HG03280 (cell line): ENCODE data around the gene CAPN1.
"Not testable (repeated sequence)": the region's sequence is repeated elsewhere in the genome, so short reads cannot be mapped to it uniquely, and the experiment has no call there.

ENCODE experiments used
- ATAC-seq: cut with Tn5 transposase; IDR thresholded peaks from one replicate; pipeline ENCODE4 v1.9.1; 2021; ENCODE audit warnings: mild to moderate bottlenecking, moderate library complexity; ENCODE audit not compliant: unreplicated experiment

CAPN1 gene

GRCh38 chr11:65181569-65182257 is at the start of gene CAPN1:
CAPN1 (plus strand) TSS chr11:65181928; CDS start chr11:65182702, 774 bp downstream.
- peak; percentile 41 for ATAC-seq

- ATAC-seq: no peak
Measured at GRCh38 chr11:65132238-65132987, 49.3 kb upstream of the CAPN1 start.

GRCh38 chr11:65132988-65133700 is 48.6 kb upstream of the CAPN1 start:
- ATAC-seq: no peak

GRCh38 chr11:65133724-65134123 is 48.0 kb upstream of the CAPN1 start:
- ATAC-seq: no peak

DNA sequence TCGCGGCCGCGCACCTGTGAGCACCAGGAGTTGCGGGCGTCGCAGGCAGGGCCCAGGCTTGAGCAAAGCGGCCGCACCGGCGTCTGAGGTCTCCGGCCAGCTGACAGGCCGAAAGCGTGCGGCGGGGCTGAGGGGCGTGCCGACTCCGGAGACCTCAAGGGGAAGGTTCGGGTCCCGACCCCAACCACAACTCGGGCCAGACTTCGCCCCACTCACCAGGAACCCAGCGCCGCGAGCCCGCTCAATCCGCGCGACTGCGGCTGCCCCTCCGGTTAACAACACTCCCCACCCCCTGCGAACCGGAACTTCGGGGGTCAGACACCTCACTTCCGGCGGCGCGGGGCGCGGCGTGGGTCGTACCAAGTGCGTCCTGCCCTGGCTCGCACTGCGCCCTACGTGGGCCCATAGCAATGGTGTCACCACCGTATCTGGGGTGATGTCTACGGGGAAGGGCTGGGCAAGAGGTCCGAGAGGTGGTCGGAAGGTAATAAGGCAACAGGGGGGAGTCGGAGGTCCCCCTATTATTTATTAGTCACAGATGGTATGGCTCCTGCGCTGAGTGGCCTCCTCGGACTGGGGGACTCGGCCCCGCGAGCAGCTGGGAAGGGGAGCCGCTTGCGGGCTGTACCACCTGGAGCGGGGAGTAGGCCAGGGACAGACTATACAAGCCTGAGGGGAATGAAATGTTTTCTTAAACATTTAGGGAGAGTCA is 47.3 kb upstream of the CAPN1 start, which contains the start of gene SYVN1:
Gene SYVN1 (minus strand): TSS at position 280 of the 712 bp plus-strand sequence. CDS start 918 bp downstream, outside the sequence.
- peak; percentile 63 for ATAC-seq

DNA sequence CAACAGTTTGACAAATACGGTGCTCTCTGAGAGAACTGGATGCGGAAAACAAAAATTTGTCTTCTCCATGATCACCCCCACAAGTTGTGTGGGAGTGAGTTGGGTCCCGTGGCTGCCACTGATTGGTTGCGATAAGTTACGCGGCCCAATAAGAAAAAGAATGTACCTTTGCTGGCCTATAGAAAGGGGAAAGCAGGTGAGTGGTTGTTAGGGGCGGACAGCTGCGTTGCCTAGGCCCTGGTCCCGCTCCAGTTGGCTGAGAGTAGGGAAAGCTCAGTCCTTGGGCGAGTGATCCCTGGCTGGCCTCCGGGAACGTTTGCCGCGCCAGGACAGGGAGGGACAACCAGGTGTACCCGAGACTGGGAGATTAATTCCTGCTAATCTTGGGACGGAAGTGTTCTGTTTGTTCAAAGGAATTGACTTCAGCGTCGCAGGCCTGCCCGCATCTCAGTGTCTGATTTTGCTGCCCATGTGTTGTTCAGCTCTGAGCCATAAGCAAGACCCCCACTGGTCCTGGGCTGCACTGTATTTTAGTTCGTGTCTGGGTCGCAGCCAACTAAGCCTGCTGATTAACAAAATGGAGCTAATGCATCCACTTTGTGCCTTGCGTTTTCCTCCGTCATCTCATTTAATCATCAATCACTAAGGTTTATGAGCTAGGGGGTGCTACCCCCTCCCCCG is 46.6 kb upstream of the CAPN1 start:
- peak; percentile 69 for ATAC-seq

- no peak for ATAC-seq
Measured at GRCh38 chr11:65135633-65136145, 46.0 kb upstream of the CAPN1 start.

- no peak for ATAC-seq
Measured at GRCh38 chr11:65136515-65137096, 45.1 kb upstream of the CAPN1 start.

GRCh38 chr11:65141896-65142494 is 39.7 kb upstream of the CAPN1 start:
- no peak for ATAC-seq

- no peak for ATAC-seq
Measured at GRCh38 chr11:65147352-65148075, 34.2 kb upstream of the CAPN1 start.

- ATAC-seq: no peak
Measured at GRCh38 chr11:65148657-65149056, 33.1 kb upstream of the CAPN1 start.

GRCh38 chr11:65150131-65150508 is 31.6 kb upstream of the CAPN1 start:
- ATAC-seq: not testable (repeated sequence)

- no peak for ATAC-seq
Measured at GRCh38 chr11:65150509-65151299, 31.0 kb upstream of the CAPN1 start.

GRCh38 chr11:65151331-65151899 is 30.3 kb upstream of the CAPN1 start:
- no peak for ATAC-seq

GRCh38 chr11:65152122-65152521 is 29.6 kb upstream of the CAPN1 start:
- ATAC-seq: no peak

GRCh38 chr11:65156256-65156655 is 25.5 kb upstream of the CAPN1 start:
- no peak for ATAC-seq

- ATAC-seq: no peak
Measured at GRCh38 chr11:65156926-65157325, 24.8 kb upstream of the CAPN1 start.

GRCh38 chr11:65157336-65157735 is 24.4 kb upstream of the CAPN1 start:
- no peak for ATAC-seq
